Measurements from ENCODE around the gene PMPCB.

The PMPCB gene

GRCh38 chr7:103297837-103298179, 573 bp downstream of the PMPCB start:
- Histone ChIP-seq H3K4me1 (ENCODE audit: control insufficient read depth, insufficient read depth, low read length) (no peaks in the 10 kb centered on the region), H3K27ac (ENCODE audit: extremely low read depth, low read depth, low read length) (peak overlapping the region; percentile 79; the same call in 1 of the 2 replicates), H3K9me3 (ENCODE audit: control insufficient read depth, insufficient read depth, low read depth, low read length) (no peaks in the 10 kb centered on the region), H3K36me3 (ENCODE audit: control insufficient read depth in 2 of 2, insufficient read depth in 1 of 2, low read length in 2 of 2) (peaks cover 32 to 43% of the 10 kb centered on the region in 2 experiments), H3K4me3 (ENCODE audit: low read depth, low read length) (peak overlapping the region; percentile 94)
- ChIA-PET CTCF (interaction anchor here (0.5 to 0.9 kb wide), 4 partner anchors 41 to 1346 kb away, joined by 3 to 6 read pairs (median 4); no protein-coding TSS in a partner anchor), POLR2A (no interaction called here)
- TF ChIP-seq ZNF521 (tag by site-specific recombination; IDR thresholded peaks at IDR 0.05): no peak
- TF ChIP-seq KLF17 (tag by site-specific recombination; IDR thresholded peaks at IDR 0.05): no peak
- TF ChIP-seq ZNF26 (tag by site-specific recombination; IDR thresholded peaks at IDR 0.05): no peak
- TF ChIP-seq ZNF530 (tag by site-specific recombination; IDR thresholded peaks at IDR 0.05; ENCODE audit: low read depth): no peak
- no peak for TF ChIP-seq ZNF324 (tag by site-specific recombination; IDR thresholded peaks at IDR 0.05)
- TF ChIP-seq KLF7 (tag by site-specific recombination; IDR thresholded peaks at IDR 0.05; ENCODE audit: borderline replicate concordance): no peak
- no peak for TF ChIP-seq WT1 (tag by site-specific recombination; IDR thresholded peaks at IDR 0.05)
- TF ChIP-seq SP2 (tag by site-specific recombination; IDR thresholded peaks at IDR 0.05): no peak
- no peak for TF ChIP-seq ZNF626 (tag by site-specific recombination; IDR thresholded peaks at IDR 0.05)
- TF ChIP-seq ZNF624 (tag by site-specific recombination; IDR thresholded peaks at IDR 0.05): no peak
- no peak for TF ChIP-seq ZNF449 (tag by site-specific recombination; IDR thresholded peaks at IDR 0.05)
- TF ChIP-seq ZNF37A (tag by site-specific recombination; IDR thresholded peaks at IDR 0.05): no peak
- no peak for TF ChIP-seq ZNF24 (tag by site-specific recombination; IDR thresholded peaks at IDR 0.05)
- no peak for TF ChIP-seq ZNF600 (tag by site-specific recombination; IDR thresholded peaks at IDR 0.05)
- no peak for TF ChIP-seq ZNF280D (tag by site-specific recombination; IDR thresholded peaks at IDR 0.05)
- TF ChIP-seq OSR2 (tag by site-specific recombination; IDR thresholded peaks at IDR 0.05): no peak

- peaks cover 43 to 61% of the 10 kb centered on the region in 2 experiments for H3K36me3 ChIP-seq (ENCODE audit: control insufficient read depth in 2 of 2, insufficient read depth in 1 of 2, low read length in 2 of 2)
- ChIA-PET CTCF (no interaction called here), POLR2A (no interaction called here)
- TF ChIP-seq ZNF394 (tag by site-specific recombination; IDR thresholded peaks at IDR 0.05; ENCODE audit: borderline replicate concordance) (peak; percentile 62; the same call in 1 of the 2 replicates), TRIM28 (IDR thresholded peaks at IDR 0.05; ENCODE audit: borderline replicate concordance, low read length) (no peak)
- no peak overlapping the region for H3K27ac ChIP-seq (ENCODE audit: extremely low read depth, low read depth, low read length)
- no peaks in the 10 kb centered on the region for H3K4me1 ChIP-seq (ENCODE audit: control insufficient read depth, insufficient read depth, low read length)
- H3K4me3 ChIP-seq (ENCODE audit: low read depth, low read length): no peak overlapping the region
- no peaks in the 10 kb centered on the region for H3K9me3 ChIP-seq (ENCODE audit: control insufficient read depth, insufficient read depth, low read depth, low read length)
Observed at GRCh38 chr7:103299660-103300059, 2.4 kb downstream of the PMPCB start.

Data from HEK293 (cell line).